KOPT-K1 (cell line): ENCODE results near the gene UBE2O.

Source experiments
- H3K27ac ChIP-seq: fragments of 200-600 bp; sonication (generic); 2 replicates; pipeline ENCODE4 v1.5.1; 2016; ENCODE audit warnings: antibody characterized with exemption, mild to moderate bottlenecking, low read depth, low read length; ENCODE audit not compliant: poor library complexity, severe bottlenecking
- H3K36me3 ChIP-seq: fragments of 200-600 bp; sonication (generic); 2 replicates; pipeline ENCODE4 v1.5.1; 2017; ENCODE audit warnings: antibody characterized with exemption, mild to moderate bottlenecking, low read length, moderate library complexity; ENCODE audit not compliant: insufficient read depth
- H3K9me3 ChIP-seq: fragments of 200-600 bp; sonication (generic); 2 replicates; pipeline ENCODE4 v1.5.1; 2017; ENCODE audit warnings: antibody characterized with exemption, low read length, mild to moderate bottlenecking; ENCODE audit not compliant: insufficient read depth, poor library complexity, severe bottlenecking

The UBE2O gene

GRCh38 chr17:76388966-76389888 is 63.7 kb downstream of the UBE2O start:
- Histone ChIP-seq H3K27ac (no peak overlapping the region), H3K9me3 (no peaks in the 10 kb centered on the region), H3K36me3 (peaks cover 53% of the 10 kb centered on the region)

DNA sequence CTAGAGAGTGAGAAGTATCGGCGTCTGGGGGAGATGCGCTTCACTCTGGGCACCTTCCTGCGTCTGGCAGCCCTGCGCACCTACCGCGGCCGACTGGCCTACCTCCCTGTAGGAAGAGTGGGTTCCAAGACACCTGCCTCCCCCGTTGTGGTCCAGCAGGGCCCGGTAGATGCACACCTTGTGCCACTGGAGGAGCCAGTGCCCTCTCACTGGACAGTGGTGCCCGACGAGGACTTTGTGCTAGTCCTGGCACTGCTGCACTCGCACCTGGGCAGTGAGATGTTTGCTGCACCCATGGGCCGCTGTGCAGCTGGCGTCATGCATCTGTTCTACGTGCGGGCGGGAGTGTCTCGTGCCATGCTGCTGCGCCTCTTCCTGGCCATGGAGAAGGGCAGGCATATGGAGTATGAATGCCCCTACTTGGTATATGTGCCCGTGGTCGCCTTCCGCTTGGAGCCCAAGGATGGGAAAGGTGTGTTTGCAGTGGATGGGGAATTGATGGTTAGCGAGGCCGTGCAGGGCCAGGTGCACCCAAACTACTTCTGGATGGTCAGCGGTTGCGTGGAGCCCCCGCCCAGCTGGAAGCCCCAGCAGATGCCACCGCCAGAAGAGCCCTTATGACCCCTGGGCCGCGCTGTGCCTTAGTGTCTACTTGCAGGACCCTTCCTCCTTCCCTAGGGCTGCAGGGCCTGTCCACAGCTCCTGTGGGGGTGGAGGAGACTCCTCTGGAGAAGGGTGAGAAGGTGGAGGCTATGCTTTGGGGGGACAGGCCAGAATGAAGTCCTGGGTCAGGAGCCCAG is 65.8 kb downstream of the UBE2O start:
- Histone ChIP-seq H3K27ac (no peak overlapping the region), H3K36me3 (peaks cover 34% of the 10 kb centered on the region), H3K9me3 (no peaks in the 10 kb centered on the region)

DNA sequence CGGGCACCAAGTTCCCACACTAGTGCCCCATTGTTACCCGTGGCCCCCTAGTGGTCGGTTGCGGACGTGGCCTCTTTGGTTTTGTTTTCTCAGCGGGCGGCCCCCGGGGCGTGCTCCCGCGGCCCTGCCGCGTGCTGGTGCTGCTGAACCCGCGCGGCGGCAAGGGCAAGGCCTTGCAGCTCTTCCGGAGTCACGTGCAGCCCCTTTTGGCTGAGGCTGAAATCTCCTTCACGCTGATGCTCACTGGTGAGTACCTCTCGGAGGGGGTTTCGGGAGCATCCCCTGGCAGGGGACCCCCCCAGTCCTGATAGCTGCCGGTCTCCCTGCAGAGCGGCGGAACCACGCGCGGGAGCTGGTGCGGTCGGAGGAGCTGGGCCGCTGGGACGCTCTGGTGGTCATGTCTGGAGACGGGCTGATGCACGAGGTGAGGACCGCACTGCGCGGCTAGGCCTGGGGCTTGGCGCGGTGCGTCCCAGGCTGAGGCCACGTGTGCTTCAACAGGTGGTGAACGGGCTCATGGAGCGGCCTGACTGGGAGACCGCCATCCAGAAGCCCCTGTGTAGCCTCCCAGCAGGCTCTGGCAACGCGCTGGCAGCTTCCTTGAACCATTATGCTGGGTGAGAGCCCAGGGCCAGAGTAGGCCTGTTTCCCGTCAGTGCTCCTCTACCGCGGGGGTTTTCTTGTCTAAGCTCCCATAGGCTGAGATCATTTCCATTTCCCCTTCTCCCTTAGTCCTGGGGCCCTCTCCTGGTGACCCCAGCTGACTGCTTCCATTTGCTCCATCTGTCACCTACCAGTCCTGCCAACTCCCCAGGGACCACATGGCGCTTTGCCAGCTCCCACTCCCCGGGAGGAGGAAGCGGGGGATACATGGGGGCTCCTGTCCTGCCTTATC is 66.8 kb downstream of the UBE2O start:
- no peak overlapping the region for H3K27ac ChIP-seq
- H3K9me3 ChIP-seq: no peaks in the 10 kb centered on the region
- H3K36me3 ChIP-seq: peaks cover 24% of the 10 kb centered on the region

GRCh38 chr17:76384987-76385891 is 67.7 kb downstream of the UBE2O start:
- H3K9me3 ChIP-seq: no peaks in the 10 kb centered on the region
- peak overlapping the region; percentile 49 for H3K27ac ChIP-seq
- H3K36me3 ChIP-seq: peaks cover 15% of the 10 kb centered on the region

DNA sequence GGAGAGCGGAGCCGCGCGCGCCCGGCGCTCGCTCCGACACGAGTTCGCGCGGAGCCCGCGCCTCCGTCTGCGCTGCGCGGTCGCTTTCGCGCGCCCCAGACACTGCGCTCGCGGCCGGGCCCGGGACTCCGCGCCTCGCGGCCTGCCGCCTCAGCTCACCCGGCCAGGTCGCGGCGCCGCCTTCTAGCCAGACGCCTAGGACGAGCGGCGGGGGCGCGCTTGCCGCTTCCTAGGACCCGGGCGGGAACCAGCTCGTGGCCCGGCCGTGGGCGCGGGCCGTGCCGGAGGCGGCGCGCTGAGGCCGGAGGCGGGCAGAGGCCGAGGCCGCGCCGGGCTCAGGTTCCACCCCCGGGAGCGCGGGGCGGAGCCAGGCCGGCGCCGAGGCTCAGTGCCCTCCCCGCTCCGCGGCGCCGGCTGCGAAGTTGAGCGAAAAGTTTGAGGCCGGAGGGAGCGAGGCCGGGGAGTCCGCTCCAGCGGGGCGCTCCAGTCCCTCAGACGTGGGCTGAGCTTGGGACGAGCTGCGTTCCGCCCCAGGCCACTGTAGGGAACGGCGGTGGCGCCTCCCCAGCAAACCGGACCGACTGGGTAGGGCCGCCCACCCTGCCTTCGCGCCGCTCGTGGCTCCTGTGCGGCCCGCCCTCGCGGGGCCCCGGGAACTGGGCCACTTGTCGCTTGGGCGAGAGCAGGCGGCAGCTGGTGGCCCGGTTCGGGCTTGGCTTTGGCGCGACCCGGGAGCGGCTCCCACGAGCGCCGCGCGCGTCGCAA is 68.5 kb downstream of the UBE2O start, which contains the start of gene SPHK1:
Gene SPHK1, plus strand, starts transcription at position 388 of the 765 bp plus-strand sequence. CDS start 1,036 bp downstream, outside the sequence.
- Histone ChIP-seq H3K27ac (peak within 1 kb of the TSS; percentile 49), H3K36me3 (peaks cover 6% of the 10 kb centered on the region; the same call in 1 of the 2 replicates), H3K9me3 (no peaks in the 10 kb centered on the region)

DNA sequence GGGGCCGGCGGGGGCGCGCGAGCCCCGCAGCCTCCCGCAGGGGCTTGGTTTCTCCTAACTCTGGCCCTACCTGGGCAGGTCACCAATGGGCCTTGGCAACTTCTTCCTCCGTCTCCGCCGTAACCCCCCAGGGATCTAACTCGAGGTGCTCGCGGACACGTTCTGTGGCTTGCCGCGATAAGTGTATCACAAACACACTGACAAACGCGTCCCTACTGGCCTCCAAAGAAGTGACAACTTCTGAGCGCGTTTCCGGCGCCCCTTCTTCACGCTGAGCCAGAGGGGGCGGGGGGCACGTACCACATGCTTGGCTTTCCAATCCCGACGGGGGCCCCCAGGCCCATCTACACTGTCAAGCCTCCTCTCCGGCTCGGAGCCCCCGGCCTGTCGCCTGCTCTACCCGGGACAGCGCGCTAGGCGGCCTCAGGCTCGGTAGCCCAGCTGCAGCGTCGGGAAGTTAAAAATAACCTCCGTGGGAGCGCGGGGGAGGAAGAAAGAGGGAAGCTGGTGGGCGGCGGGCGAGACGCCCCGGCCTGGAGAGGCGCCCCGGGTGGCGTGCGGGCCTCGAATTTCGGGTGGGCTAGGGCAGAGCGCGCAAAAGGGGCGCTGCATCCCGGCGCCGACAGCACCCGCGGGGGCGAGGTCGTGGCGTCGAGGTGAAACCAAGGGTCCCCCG is 69.3 kb downstream of the UBE2O start:
- peaks cover 1% of the 10 kb centered on the region; the same call in 1 of the 2 replicates for H3K36me3 ChIP-seq
- peak overlapping the region; percentile 49 for H3K27ac ChIP-seq
- no peaks in the 10 kb centered on the region for H3K9me3 ChIP-seq

- no peaks in the 10 kb centered on the region for H3K36me3 ChIP-seq
- no peak overlapping the region for H3K27ac ChIP-seq
- H3K9me3 ChIP-seq: no peaks in the 10 kb centered on the region
Observed at GRCh38 chr17:76382803-76383545, 70.0 kb downstream of the UBE2O start.

DNA sequence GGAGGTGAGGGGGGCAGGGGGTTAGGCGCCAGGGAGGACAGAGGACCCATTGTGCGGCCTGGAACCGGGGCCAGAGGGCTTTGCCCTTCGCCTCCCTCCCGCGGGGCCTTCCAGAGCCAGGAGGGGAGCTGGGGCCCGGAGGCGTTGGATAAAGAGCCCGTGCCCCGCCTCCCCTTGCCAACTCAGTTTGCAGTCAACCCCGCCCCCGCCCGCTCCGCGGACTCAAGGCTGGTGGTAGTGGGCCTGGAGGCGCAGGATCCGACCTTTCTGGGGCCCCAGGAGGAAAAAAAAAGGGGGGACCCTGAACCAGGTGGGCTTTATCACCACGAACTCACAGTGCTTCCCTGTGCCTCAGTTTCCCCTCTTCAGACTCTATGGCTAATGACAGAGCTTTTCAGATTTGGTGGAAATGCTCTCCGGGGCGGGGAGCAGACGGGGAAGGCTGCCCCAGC is 70.6 kb downstream of the UBE2O start:
- no peaks in the 10 kb centered on the region for H3K36me3 ChIP-seq
- H3K27ac ChIP-seq: no peak overlapping the region
- H3K9me3 ChIP-seq: no peaks in the 10 kb centered on the region

DNA sequence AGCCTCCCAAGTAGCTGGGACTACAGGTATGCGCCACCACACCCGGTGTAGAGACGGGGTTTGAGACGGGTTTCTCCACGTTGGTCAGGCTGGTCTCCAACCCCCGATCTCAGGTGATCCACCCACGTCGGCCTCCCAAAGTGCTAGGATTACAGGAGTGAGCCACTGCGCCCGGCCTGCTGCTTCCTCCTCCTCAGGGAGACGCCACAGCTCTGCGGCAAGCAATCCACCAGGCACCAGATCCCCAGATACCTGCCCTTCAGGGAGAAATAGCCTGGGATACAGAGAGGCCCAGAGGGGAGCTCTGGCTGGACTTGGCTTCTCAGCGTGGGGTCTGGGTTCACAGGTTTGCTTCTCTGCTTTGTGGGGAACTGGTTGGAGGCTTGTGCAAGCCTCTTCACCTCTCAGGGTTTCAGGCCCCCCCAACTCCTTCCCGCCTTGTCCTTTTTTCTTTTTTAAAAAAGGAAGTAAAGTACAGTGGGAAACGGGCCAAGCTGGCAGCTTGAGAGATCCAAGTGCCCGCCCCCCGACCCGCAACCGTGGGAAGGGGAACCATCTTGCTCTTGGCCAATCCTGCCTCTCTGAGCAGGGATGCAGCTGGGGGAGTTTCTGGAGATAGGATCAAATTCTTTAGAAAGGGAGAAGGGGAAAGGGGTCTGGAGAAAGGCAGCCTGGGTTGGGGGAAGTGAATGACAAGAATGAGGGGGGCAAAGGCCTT is 71.2 kb downstream of the UBE2O start:
- Histone ChIP-seq H3K9me3 (no peaks in the 10 kb centered on the region), H3K36me3 (no peaks in the 10 kb centered on the region), H3K27ac (no peak overlapping the region)

DNA sequence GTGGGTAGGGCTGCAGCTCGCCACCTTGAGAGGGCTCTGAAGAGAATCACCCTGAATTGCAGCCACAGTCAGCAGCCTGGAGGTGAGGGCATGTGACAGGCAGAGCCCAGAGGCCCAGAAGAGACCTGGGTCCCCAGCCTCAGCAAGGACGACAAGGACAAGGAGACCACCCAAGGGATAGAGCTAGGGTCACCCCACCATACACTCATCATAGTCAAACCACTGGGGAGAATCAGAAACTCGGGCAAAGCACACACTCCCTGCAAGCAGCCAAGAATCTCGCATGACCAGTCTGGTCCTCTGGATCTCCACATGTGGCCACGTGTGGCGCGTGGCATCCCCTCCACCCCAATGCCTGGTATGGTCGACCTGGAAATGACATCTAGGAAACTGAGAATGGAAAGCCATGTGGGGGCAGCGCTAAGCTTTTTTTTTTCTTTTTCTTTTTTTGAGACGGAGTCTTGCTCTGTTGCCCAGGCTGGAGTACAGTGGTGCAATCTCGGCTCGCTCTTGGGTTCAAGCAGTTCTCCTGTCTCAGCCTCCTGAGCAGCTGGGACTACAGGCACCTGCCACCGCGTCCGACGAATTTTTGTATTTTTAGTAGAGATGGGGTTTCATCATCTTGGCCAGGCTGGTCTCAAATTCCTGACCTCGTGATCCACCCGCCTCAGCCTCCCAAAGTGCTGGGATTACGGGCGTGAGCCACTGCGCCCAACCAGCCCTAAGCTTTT is 73.1 kb downstream of the UBE2O start:
- Histone ChIP-seq H3K36me3 (no peaks in the 10 kb centered on the region), H3K9me3 (no peaks in the 10 kb centered on the region), H3K27ac (no peak overlapping the region)

DNA sequence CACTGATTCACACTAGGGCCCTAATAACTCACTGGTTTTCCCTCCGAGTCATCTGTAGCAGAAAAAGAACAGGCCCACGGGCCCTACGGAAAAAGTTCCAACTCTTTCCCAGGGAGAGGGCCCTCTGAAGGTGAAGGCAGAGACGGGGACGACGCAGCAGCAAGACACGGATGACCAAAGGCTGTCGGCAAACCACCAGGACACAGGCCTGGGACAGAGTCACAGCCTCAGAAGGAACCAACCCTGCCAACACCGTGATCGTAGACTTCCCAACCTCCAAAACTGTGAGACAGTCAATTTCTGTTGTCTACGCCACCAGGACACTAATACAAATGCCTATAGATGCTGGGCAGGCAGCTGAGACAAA is 73.7 kb downstream of the UBE2O start:
- no peaks in the 10 kb centered on the region for H3K36me3 ChIP-seq
- H3K9me3 ChIP-seq: no peaks in the 10 kb centered on the region
- H3K27ac ChIP-seq: no peak overlapping the region
